GM12878 (cell line): ENCODE results near the gene COL19A1. TPM values are rescaled to one million over a fixed set of nuclear protein-coding genes. Genes with fewer than 3 reads are reported as not detected.

ENCODE experiments used
- ATAC-seq: fragments of 200-7000 bp; cut with Tn5 transposase; 3 replicates; pipeline ENCODE4 v1.9.1; 2020; ENCODE audit warnings: mild to moderate bottlenecking, moderate library complexity
- BruUV-seq: library from RNA; stranded (reverse); fragments of 400-500 nt; replicated peaks from 2 replicates; lab custom pipeline; 2021; lab: Mats Ljungman, UMichigan
- CTCF ChIA-PET: fragments of 300-600 bp; sonication (Branson Sonifier 250); formaldehyde crosslinking; extraction: SDS; loops from one replicate; lab custom pipeline; 2021; ENCODE audit warnings: inconsistent platforms; lab: Yijun Ruan, JAX
- POLR2A ChIA-PET: fragments of 350-600 bp; formaldehyde crosslinking; extraction: SDS; loops from one replicate; lab custom pipeline; 2021; ENCODE audit warnings: inconsistent platforms; lab: Charles Lee
- RAD21 ChIA-PET: fragments of 300-600 bp; sonication (Branson Sonifier 250); formaldehyde crosslinking; loops from one replicate; lab custom pipeline; 2023; ENCODE audit warnings: antibody characterized with exemption; ENCODE audit not compliant: unreplicated experiment; lab: Charles Lee
- SMC1A ChIA-PET: fragments of 300-600 bp; sonication (Branson Sonifier 250); formaldehyde crosslinking; loops from one replicate; lab custom pipeline; 2023; ENCODE audit not compliant: unreplicated experiment, uncharacterized antibody; lab: Charles Lee
- DNase-seq: peaks from one replicate; pipeline ENCODE4 v3.0.0-alpha.2; 2011; ENCODE audit warnings: low read depth, low spot score
- FAIRE-seq: peaks from 3 replicates; lab custom pipeline; 2011; peaks lifted over from hg19 to GRCh38; lab: Jason Lieb, UNC
- H2AFZ ChIP-seq: 2 replicates; pipeline ENCODE4 v1.6.0; 2011; ENCODE audit warnings: low read depth, low read length, control low read depth; ENCODE audit not compliant: control insufficient read depth
- H3K27ac ChIP-seq: 2 replicates; pipeline ENCODE4 v1.5.1; 2011; ENCODE audit warnings: control low read depth; ENCODE audit not compliant: control insufficient read depth, insufficient read depth
- H3K27me3 ChIP-seq, 2 experiments: replicated peaks in 1 of 2; 2 replicates each; pipeline versions ENCODE4 v1.6.0 to v1.6.1; 2011; ENCODE audit warnings: low read length in 1 of 2; ENCODE audit not compliant: control insufficient read depth in 2 of 2, insufficient read depth in 2 of 2
- H3K36me3 ChIP-seq, 2 experiments: 2 replicates each; pipeline ENCODE4 v1.5.1; 2011; ENCODE audit warnings: low read length in 1 of 2; ENCODE audit not compliant: control insufficient read depth in 2 of 2, insufficient read depth in 2 of 2
- H3K4me1 ChIP-seq: 2 replicates; pipeline ENCODE4 v1.6.1; 2011; ENCODE audit warnings: mild to moderate bottlenecking, low read length, moderate library complexity, mixed read lengths; ENCODE audit not compliant: control insufficient read depth, insufficient read depth
- H3K4me2 ChIP-seq: 2 replicates; pipeline ENCODE4 v1.6.0; 2011; ENCODE audit warnings: control low read depth; ENCODE audit not compliant: control insufficient read depth, insufficient read depth
- H3K4me3 ChIP-seq: fragments of 200-600 bp; sonication (generic); 2 replicates; pipeline ENCODE4 v1.5.1; 2016
- H3K79me2 ChIP-seq: 2 replicates; pipeline ENCODE4 v1.6.0; 2011; ENCODE audit warnings: low read length; ENCODE audit not compliant: control insufficient read depth, insufficient read depth
- H3K9ac ChIP-seq: 2 replicates; pipeline ENCODE4 v1.8.0; 2011; ENCODE audit warnings: low read length, control low read depth, mixed read lengths; ENCODE audit not compliant: control insufficient read depth, insufficient read depth
- H3K9me3 ChIP-seq: replicated peaks from 3 replicates; pipeline ENCODE4 v1.5.1; 2011; ENCODE audit warnings: mild to moderate bottlenecking, low read length; ENCODE audit not compliant: control insufficient read depth, insufficient read depth
- H4K20me1 ChIP-seq: 2 replicates; pipeline ENCODE4 v1.6.0; 2011; ENCODE audit not compliant: control insufficient read depth, insufficient read depth
- EED ChIP-seq: sonication (generic); IDR thresholded peaks from 2 replicates; pipeline ENCODE4 v1.6.1; 2016; ENCODE audit warnings: antibody characterized with exemption, low read depth
- JUND ChIP-seq: IDR thresholded peaks from 2 replicates; pipeline ENCODE4 v1.6.1; 2012; ENCODE audit warnings: low read depth, mild to moderate bottlenecking, low read length, improper control_type of control experiment, moderate library complexity
- KLF5 ChIP-seq: fragments of 450-650 bp; IDR thresholded peaks from 2 replicates; pipeline ENCODE4 v1.6.1; 2014; ENCODE audit warnings: mild to moderate bottlenecking; ENCODE audit not compliant: partially characterized antibody
- POLR2AphosphoS5 ChIP-seq: IDR thresholded peaks from 2 replicates; pipeline ENCODE4 v1.6.1; 2011; ENCODE audit warnings: mild to moderate bottlenecking, low read length, inconsistent platforms
- ZNF217 ChIP-seq: fragments of 450-650 bp; IDR thresholded peaks from 2 replicates; pipeline ENCODE4 v1.6.1; 2017; ENCODE audit warnings: antibody characterized with exemption, mild to moderate bottlenecking
- WGBS: methylation state at CpG from one replicate; pipeline ENCODE4 v1.1.6; 2016; ENCODE audit warnings: low lambda C conversion rate; ENCODE audit not compliant: insufficient replicate concordance, insufficient coverage; ENCODE audit errors: missing lambda C conversion rate; 5-methylcytosine and 5-hydroxymethylcytosine counted together
- in situ Hi-C: fragments of 300-500 bp; cut with MboI; formaldehyde crosslinking; loops from 9 replicates; pipeline ENCODE4 v1.14.3; 2018; ENCODE audit warnings: mixed read lengths
- intact Hi-C: fragments of 100-400 bp; cut with micrococcal nuclease; formaldehyde crosslinking; loops from one replicate; pipeline ENCODE4 v1.14.2; 2022; ENCODE audit not compliant: unreplicated experiment
- polyA plus RNA-seq, 11 experiments: library from polyadenylated mRNA; depleted of rRNA in 4 of 11; unstranded in 6 of 11; stranded (reverse) in 5 of 11; fragments of >200 nt; fragmentation: Nextera tagmentation in 4 of 11; fragmentation: Illumina TruSeq in 1 of 11; extraction: Ambion mirVana in 4 of 11; extraction: Trizol in 1 of 11; gene quantifications; 1 replicate in 1 of 11; 2 replicates in 10 of 11; pipeline versions ENCODE4 v1.2.1 to v1.2.3, GENCODE V29; 2011 to 2016; ENCODE audit warnings: inconsistent platforms in 2 of 11, missing spikeins in 2 of 11, low read depth in 1 of 11
- total RNA-seq, 4 experiments: library from RNA; depleted of rRNA in 3 of 4; stranded (reverse); fragments of >200 nt in 3 of 4; fragmentation: Illumina TruSeq in 1 of 4; extraction: Trizol in 1 of 4; gene quantifications; 2 replicates each; pipeline versions ENCODE4 v1.2.1 to v1.2.3, GENCODE V29; 2013 to 2021
- TF ChIP-seq, protein P1 (sequence below): fragments of 450-650 bp; IDR thresholded peaks from 2 replicates; pipeline ENCODE4 v1.6.1; 2017; ENCODE audit warnings: mild to moderate bottlenecking, moderate library complexity

The COL19A1 gene
- total and polyA plus RNA-seq, 10 of the 15 experiments (the other 5 are each of a cell fraction or from before 2014, with no cell fraction given) = 1.1 to 13.5 (median 4.1) TPM

DNA sequence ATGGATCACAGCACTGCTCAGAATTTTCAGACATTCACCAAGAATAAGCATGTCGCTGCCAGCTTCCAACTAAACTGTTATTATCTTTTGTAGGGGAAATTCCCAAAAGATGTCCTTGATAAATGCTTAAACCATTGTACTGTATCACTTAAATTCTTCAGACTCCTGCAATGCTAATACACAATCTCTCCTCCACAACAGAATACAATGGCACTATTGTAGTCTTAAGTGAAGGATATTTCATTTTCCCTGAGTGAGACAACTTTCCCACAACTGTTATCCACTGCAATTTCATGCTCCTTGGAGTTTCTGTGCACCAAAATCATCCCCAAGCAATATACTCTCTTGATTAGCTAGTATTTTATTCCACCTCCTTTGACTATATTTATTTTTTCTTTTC, 246.8 kb downstream of the COL19A1 start (continued):
- no peak for TF ChIP-seq JUND
- TF ChIP-seq, protein P1, sequence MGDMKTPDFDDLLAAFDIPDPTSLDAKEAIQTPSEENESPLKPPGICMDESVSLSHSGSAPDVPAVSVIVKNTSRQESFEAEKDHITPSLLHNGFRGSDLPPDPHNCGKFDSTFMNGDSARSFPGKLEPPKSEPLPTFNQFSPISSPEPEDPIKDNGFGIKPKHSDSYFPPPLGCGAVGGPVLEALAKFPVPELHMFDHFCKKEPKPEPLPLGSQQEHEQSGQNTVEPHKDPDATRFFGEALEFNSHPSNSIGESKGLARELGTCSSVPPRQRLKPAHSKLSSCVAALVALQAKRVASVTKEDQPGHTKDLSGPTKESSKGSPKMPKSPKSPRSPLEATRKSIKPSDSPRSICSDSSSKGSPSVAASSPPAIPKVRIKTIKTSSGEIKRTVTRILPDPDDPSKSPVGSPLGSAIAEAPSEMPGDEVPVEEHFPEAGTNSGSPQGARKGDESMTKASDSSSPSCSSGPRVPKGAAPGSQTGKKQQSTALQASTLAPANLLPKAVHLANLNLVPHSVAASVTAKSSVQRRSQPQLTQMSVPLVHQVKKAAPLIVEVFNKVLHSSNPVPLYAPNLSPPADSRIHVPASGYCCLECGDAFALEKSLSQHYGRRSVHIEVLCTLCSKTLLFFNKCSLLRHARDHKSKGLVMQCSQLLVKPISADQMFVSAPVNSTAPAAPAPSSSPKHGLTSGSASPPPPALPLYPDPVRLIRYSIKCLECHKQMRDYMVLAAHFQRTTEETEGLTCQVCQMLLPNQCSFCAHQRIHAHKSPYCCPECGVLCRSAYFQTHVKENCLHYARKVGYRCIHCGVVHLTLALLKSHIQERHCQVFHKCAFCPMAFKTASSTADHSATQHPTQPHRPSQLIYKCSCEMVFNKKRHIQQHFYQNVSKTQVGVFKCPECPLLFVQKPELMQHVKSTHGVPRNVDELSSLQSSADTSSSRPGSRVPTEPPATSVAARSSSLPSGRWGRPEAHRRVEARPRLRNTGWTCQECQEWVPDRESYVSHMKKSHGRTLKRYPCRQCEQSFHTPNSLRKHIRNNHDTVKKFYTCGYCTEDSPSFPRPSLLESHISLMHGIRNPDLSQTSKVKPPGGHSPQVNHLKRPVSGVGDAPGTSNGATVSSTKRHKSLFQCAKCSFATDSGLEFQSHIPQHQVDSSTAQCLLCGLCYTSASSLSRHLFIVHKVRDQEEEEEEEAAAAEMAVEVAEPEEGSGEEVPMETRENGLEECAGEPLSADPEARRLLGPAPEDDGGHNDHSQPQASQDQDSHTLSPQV = no peak
- no peak for TF ChIP-seq KLF5
- TF ChIP-seq, all 136 proteins: peak for 0

DNA sequence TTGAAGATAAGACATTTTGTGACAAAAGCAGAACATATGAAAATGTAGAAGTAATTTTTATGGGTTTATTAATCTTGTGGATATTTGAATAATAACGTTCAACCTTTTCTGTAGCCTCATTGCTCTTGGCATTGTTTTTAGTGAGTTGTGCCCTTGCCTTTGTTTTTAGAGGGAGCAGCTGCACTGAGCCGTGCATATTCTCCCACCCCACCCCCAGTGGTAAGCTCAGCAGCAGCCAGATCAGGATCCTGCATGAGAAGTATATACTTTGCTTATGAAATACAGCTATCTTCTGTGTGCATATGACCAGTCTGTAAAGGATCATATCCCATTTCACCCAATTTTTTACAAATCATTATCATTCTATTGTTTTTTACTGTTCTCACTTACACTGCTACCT, 252.3 kb downstream of the COL19A1 start:
- ATAC-seq (no peak), DNase-seq (no peak), FAIRE-seq (no peak)
- in situ Hi-C loops = loop anchor here (25.0 kb wide), 3 partner anchors 381 to 1481 kb away; partner anchors contain the start of gene ADGRB3
- Histone ChIP-seq H3K4me1 (no peaks in the 10 kb centered on the region), H3K4me3 (no peak overlapping the region), H4K20me1 (no peaks in the 10 kb centered on the region), H3K4me2 (no peak overlapping the region), H3K9me3 (no peaks in the 10 kb centered on the region), H3K9ac (no peak overlapping the region), H3K79me2 (no peaks in the 10 kb centered on the region), H2AFZ (no peak overlapping the region), H3K27ac (no peak overlapping the region), H3K36me3 (no peaks in the 10 kb centered on the region), H3K27me3 (no peaks in the 10 kb centered on the region)
- SMC1A ChIA-PET = interaction anchor here (1.2 kb wide), 1 partner anchor 14 kb away, joined by 3 read pairs; no protein-coding TSS in a partner anchor
- POLR2A ChIA-PET = no interaction called here
- CTCF ChIA-PET = interaction anchor here (1.5 to 2.4 kb wide), 3 partner anchors 11 to 284 kb away, joined by 4 to 20 read pairs (median 8); no protein-coding TSS in a partner anchor
- no TSS peak for BruUV-seq
- TF ChIP-seq POLR2AphosphoS5 = no peak
- no peak for TF ChIP-seq ZNF217
- no peak for TF ChIP-seq EED
- 53% methylated on average over 2 of the region's 2 CpGs for WGBS
- RAD21 ChIA-PET = no interaction called here
- intact Hi-C loops = no loop called here
